NCI-H2227 treated with DMSO at 0.1 percent for 48 hours (cell line): ENCODE results near the gene UBE2I.
"Not testable (repeated sequence)": the region's sequence is repeated elsewhere in the genome, so short reads cannot be mapped to it uniquely, and the experiment has no call there.

Experiments used
- DNase-seq: peaks from one replicate; lab custom pipeline; 2025; lab: John Stamatoyannopoulos, UW

Gene UBE2I

GRCh38 chr16:1314399-1315068 lies 5.1 kb downstream of the UBE2I start:
- no peak for DNase-seq

GRCh38 chr16:1315081-1316032 lies 5.9 kb downstream of the UBE2I start:
- DNase-seq, result no peak

- no peak for DNase-seq
Observed at GRCh38 chr16:1316033-1316405, 6.6 kb downstream of the UBE2I start.

GRCh38 chr16:1317479-1318267 lies 8.2 kb downstream of the UBE2I start:
- DNase-seq, result no peak

GRCh38 chr16:1318268-1318545 lies 8.8 kb downstream of the UBE2I start:
- no peak for DNase-seq

GRCh38 chr16:1319041-1319440 lies 9.6 kb downstream of the UBE2I start:
- no peak for DNase-seq

GRCh38 chr16:1320097-1320496 lies 10.7 kb downstream of the UBE2I start:
- no peak for DNase-seq

- DNase-seq, result no peak
Observed at GRCh38 chr16:1320658-1321240, 11.3 kb downstream of the UBE2I start.

GRCh38 chr16:1322407-1322806 lies 13.0 kb downstream of the UBE2I start:
- no peak for DNase-seq

GRCh38 chr16:1323296-1324239 lies 14.1 kb downstream of the UBE2I start:
- DNase-seq, result no peak

- no peak for DNase-seq
Observed at GRCh38 chr16:1324286-1324826, 14.9 kb downstream of the UBE2I start.

GRCh38 chr16:1325261-1325660 lies 15.8 kb downstream of the UBE2I start:
- DNase-seq, result no peak

- DNase-seq, result no peak
Observed at GRCh38 chr16:1325673-1326371, 16.4 kb downstream of the UBE2I start.

GRCh38 chr16:1326391-1326790 lies 17.0 kb downstream of the UBE2I start:
- DNase-seq, result no peak

GRCh38 chr16:1326946-1327618 lies 17.6 kb downstream of the UBE2I start:
- DNase-seq, result no peak

- no peak for DNase-seq
Observed at GRCh38 chr16:1327619-1327947, 18.1 kb downstream of the UBE2I start.

- DNase-seq, result not testable (repeated sequence)
Observed at GRCh38 chr16:1328136-1328535, 18.7 kb downstream of the UBE2I start.

- not testable (repeated sequence) for DNase-seq
Observed at GRCh38 chr16:1328961-1329360, 19.5 kb downstream of the UBE2I start.

- no peak for DNase-seq
Observed at GRCh38 chr16:1330260-1330914, 21.0 kb downstream of the UBE2I start.
